Lung microvascular endothelial cell (primary cell): ENCODE data around the gene CTIF. TPM values are rescaled to one million over a fixed set of nuclear protein-coding genes. Genes with fewer than 3 reads are reported as not detected.
A peak's percentile ranks its signal among the peaks of the same experiment; 100 is the strongest.
"Not testable (repeated sequence)": the region's sequence is repeated elsewhere in the genome, so short reads cannot be mapped to it uniquely, and the experiment has no call there.

Source experiments
- DNase-seq, 2 donors: peaks; one replicate each; pipeline versions ENCODE4 v3.0.0 to v3.0.0-alpha.2; 2010; ENCODE audit warnings: low read depth in 2 of 2
- total RNA-seq: library from RNA; depleted of rRNA; stranded (reverse); fragments of >200 nt; gene quantifications from 2 replicates; pipeline ENCODE4 v1.2.1, GENCODE V29; 2014

CTIF gene
- total RNA-seq, 1 donor from 2014 or later: 18.1 TPM

- DNase-seq: peak; percentile 51 to 55
Observed at GRCh38 chr18:48640566-48641270, 101.9 kb downstream of the CTIF start.

- DNase-seq: no peak
Observed at GRCh38 chr18:48641981-48642380, 103.2 kb downstream of the CTIF start.

- no peak for DNase-seq
Observed at GRCh38 chr18:48642503-48642902, 103.7 kb downstream of the CTIF start.

GRCh38 chr18:48643262-48643661, 104.4 kb downstream of the CTIF start:
- no peak for DNase-seq

- no peak for DNase-seq
Observed at GRCh38 chr18:48644029-48644428, 105.2 kb downstream of the CTIF start.

- no peak for DNase-seq
Observed at GRCh38 chr18:48645427-48646002, 106.7 kb downstream of the CTIF start.

- DNase-seq: no peak
Observed at GRCh38 chr18:48646976-48647375, 108.1 kb downstream of the CTIF start.

- no peak for DNase-seq
Observed at GRCh38 chr18:48649231-48649630, 110.4 kb downstream of the CTIF start.

- not testable (repeated sequence) for DNase-seq
Observed at GRCh38 chr18:48654591-48654990, 115.8 kb downstream of the CTIF start.

- DNase-seq: no peak
Observed at GRCh38 chr18:48655508-48655907, 116.7 kb downstream of the CTIF start.

- no peak for DNase-seq
Observed at GRCh38 chr18:48656176-48656575, 117.3 kb downstream of the CTIF start.

- DNase-seq: peak in 1 of 2 donors; percentile 27
Observed at GRCh38 chr18:48656582-48656981, 117.8 kb downstream of the CTIF start.

- DNase-seq: peak in 1 of 2 donors; percentile 38
Observed at GRCh38 chr18:48657447-48658120, 118.8 kb downstream of the CTIF start.

- no peak for DNase-seq
Observed at GRCh38 chr18:48658721-48659120, 119.9 kb downstream of the CTIF start.

GRCh38 chr18:48659188-48660009, 120.6 kb downstream of the CTIF start:
- no peak for DNase-seq

GRCh38 chr18:48660346-48661228, 121.8 kb downstream of the CTIF start:
- DNase-seq: no peak

- no peak for DNase-seq
Observed at GRCh38 chr18:48661421-48661820, 122.6 kb downstream of the CTIF start.

GRCh38 chr18:48662011-48662661, 123.3 kb downstream of the CTIF start:
- no peak for DNase-seq

- no peak for DNase-seq
Observed at GRCh38 chr18:48663096-48663930, 124.5 kb downstream of the CTIF start.
